GM18505 (cell line): ENCODE measurements around the gene ALDH5A1.

Source experiments
- ATAC-seq: cut with Tn5 transposase; IDR thresholded peaks from one replicate; pipeline ENCODE4 v1.9.1; 2021; ENCODE audit not compliant: unreplicated experiment
- POLR2A ChIP-seq: IDR thresholded peaks from 4 replicates; pipeline ENCODE4 v1.6.1; 2011; ENCODE audit warnings: borderline replicate concordance; ENCODE audit not compliant: insufficient read depth, insufficient read length; ENCODE audit errors: extremely low read depth

The ALDH5A1 gene

GRCh38 chr6:24551139-24551538, 56.4 kb downstream of the ALDH5A1 start:
- ATAC-seq = no peak

GRCh38 chr6:24554474-24554873, 59.7 kb downstream of the ALDH5A1 start:
- ATAC-seq = no peak

More at GRCh38 chr6:24551139-24551538, 56.4 kb downstream of the ALDH5A1 start:
- TF ChIP-seq POLR2A = no peak

GRCh38 chr6:24558516-24558915, 63.7 kb downstream of the ALDH5A1 start:
- no peak for TF ChIP-seq POLR2A
- no peak for ATAC-seq

More at GRCh38 chr6:24554474-24554873, 59.7 kb downstream of the ALDH5A1 start:
- TF ChIP-seq POLR2A = no peak

GRCh38 chr6:24564081-24564480, 69.3 kb downstream of the ALDH5A1 start:
- no peak for ATAC-seq
- TF ChIP-seq POLR2A = no peak

GRCh38 chr6:24565196-24565595, 70.4 kb downstream of the ALDH5A1 start:
- TF ChIP-seq POLR2A = no peak
- ATAC-seq = no peak

GRCh38 chr6:24566020-24566767, 71.4 kb downstream of the ALDH5A1 start:
- no peak for TF ChIP-seq POLR2A
- no peak for ATAC-seq

- no peak for ATAC-seq
- TF ChIP-seq POLR2A = no peak
Observed at GRCh38 chr6:24568683-24569082, 73.9 kb downstream of the ALDH5A1 start.

- ATAC-seq = no peak
- no peak for TF ChIP-seq POLR2A
Observed at GRCh38 chr6:24569811-24570210, 75.0 kb downstream of the ALDH5A1 start.

- no peak for ATAC-seq
- TF ChIP-seq POLR2A = no peak
Observed at GRCh38 chr6:24571361-24571760, 76.6 kb downstream of the ALDH5A1 start.

- TF ChIP-seq POLR2A = no peak
- ATAC-seq = peak; percentile 76
Observed at GRCh38 chr6:24574809-24575208, 80.0 kb downstream of the ALDH5A1 start.

GRCh38 chr6:24576447-24576846, 81.7 kb downstream of the ALDH5A1 start:
- no peak for TF ChIP-seq POLR2A
- ATAC-seq = no peak

- no peak for TF ChIP-seq POLR2A
- ATAC-seq = peak; percentile 73
Observed at GRCh38 chr6:24581084-24581669, 86.4 kb downstream of the ALDH5A1 start.

- TF ChIP-seq POLR2A = no peak
- no peak for ATAC-seq
Observed at GRCh38 chr6:24583463-24584381, 89.0 kb downstream of the ALDH5A1 start.
